Measurements from ENCODE around the gene BPTF.
"Not testable (repeated sequence)": the region's sequence is repeated elsewhere in the genome, so short reads cannot be mapped to it uniquely, and the experiment has no call there.

BPTF gene

GRCh38 chr17:68015081-68015723 is 189.9 kb downstream of the BPTF start:
- no peak for DNase-seq

- no peak for DNase-seq
Measured at GRCh38 chr17:68016838-68017237, 191.5 kb downstream of the BPTF start.

GRCh38 chr17:68018493-68018892 is 193.2 kb downstream of the BPTF start:
- not testable (repeated sequence) for DNase-seq

GRCh38 chr17:68019336-68019674 is 194.0 kb downstream of the BPTF start:
- no peak for DNase-seq

GRCh38 chr17:68019675-68020408 is 194.5 kb downstream of the BPTF start:
- DNase-seq: peak; percentile 100

GRCh38 chr17:68020409-68020756 is 195.1 kb downstream of the BPTF start:
- DNase-seq: no peak

GRCh38 chr17:68020791-68021190 is 195.5 kb downstream of the BPTF start:
- DNase-seq: not testable (repeated sequence)

GRCh38 chr17:68021963-68022362 is 196.7 kb downstream of the BPTF start:
- no peak for DNase-seq

- not testable (repeated sequence) for DNase-seq
Measured at GRCh38 chr17:68022547-68022946, 197.2 kb downstream of the BPTF start.

- DNase-seq: no peak
Measured at GRCh38 chr17:68029512-68030215, 204.4 kb downstream of the BPTF start.
